Heart right ventricle (tissue), 16 donors: ENCODE results near the gene SMPDL3B. TPM values are rescaled to one million over a fixed set of nuclear protein-coding genes. Genes with fewer than 3 reads are reported as not detected.

ENCODE experiments used
- ATAC-seq, 8 donors: fragments of 200-7000 bp; cut with Tn5 transposase; one replicate each; pipeline ENCODE4 v1.9.1; 2020; ENCODE audit warnings: mild to moderate bottlenecking in 8 of 8, moderate library complexity in 8 of 8, moderate number of reproducible peaks in 1 of 8
- DNase-seq, 2 donors: peaks; one replicate each; pipeline ENCODE4 v3.0.0-alpha.2; 2020
- H3K27ac ChIP-seq, 10 donors: fragments of 200-600 bp; sonication (generic) in 2 of 10; one replicate each; pipeline versions ENCODE4 v1.5.0 to v1.8.0; 2020 to 2022; ENCODE audit warnings: mild to moderate bottlenecking in 3 of 10
- H3K27me3 ChIP-seq, 7 donors: fragments of 200-600 bp; one replicate each; pipeline ENCODE4 v1.8.0; 2021 to 2022; ENCODE audit warnings: mild to moderate bottlenecking in 2 of 7
- H3K36me3 ChIP-seq, 9 donors: fragments of 200-600 bp; sonication (generic) in 1 of 9; one replicate each; pipeline versions ENCODE4 v1.5.0 to v1.8.0; 2020 to 2022; ENCODE audit warnings: mild to moderate bottlenecking in 2 of 9
- H3K4me1 ChIP-seq, 9 donors: fragments of 200-600 bp; sonication (generic) in 1 of 9; one replicate each; pipeline versions ENCODE4 v1.5.0 to v1.8.0; 2020 to 2022; ENCODE audit warnings: mild to moderate bottlenecking in 4 of 9
- H3K4me3 ChIP-seq, 10 donors: fragments of 200-600 bp; sonication (generic) in 2 of 10; one replicate each; pipeline versions ENCODE4 v1.5.0 to v1.8.0; 2020 to 2022; ENCODE audit warnings: mild to moderate bottlenecking in 7 of 10, moderate library complexity in 2 of 10
- H3K9me3 ChIP-seq, 11 donors: fragments of 200-600 bp in 10 of 11; sonication (generic) in 2 of 11; one replicate each; pipeline versions ENCODE4 v1.5.0 to v1.8.0; 2013 to 2022; ENCODE audit warnings: mild to moderate bottlenecking in 2 of 11, control low read depth in 1 of 11, moderate library complexity in 1 of 11
- CTCF ChIP-seq, 9 donors: fragments of 200-600 bp; sonication (generic) in 2 of 9; IDR thresholded peaks; one replicate each; pipeline versions ENCODE4 v1.5.0 to v1.8.0; 2021 to 2022; ENCODE audit warnings: antibody characterized with exemption in 9 of 9, mild to moderate bottlenecking in 5 of 9, moderate library complexity in 1 of 9
- WGBS, 2 donors: extraction: QIAGEN DNeasy Blood & Tissue Kit; methylation state at CpG; one replicate each; pipeline ENCODE4 v1.1.7; 2013; ENCODE audit warnings: inconsistent platforms in 1 of 2; 5-methylcytosine and 5-hydroxymethylcytosine counted together
- intact Hi-C, 10 donors: fragments of 100-400 bp; cut with DNase I; formaldehyde crosslinking; loops; one replicate each; pipeline versions ENCODE4 v1.11.1 to v1.14.2; 2022
- polyA plus RNA-seq, 2 donors: library from polyadenylated mRNA; stranded (reverse); fragments of 200-250 nt; gene quantifications; one replicate each; pipeline ENCODE4 v1.2.3, GENCODE V29; 2013
- total RNA-seq, 10 donors: library from RNA; stranded (reverse); fragmentation: NEBNext Ultra II Directional in 3 of 10; extraction: Animal tissue kit (Norgen Biotek cat#: 25700) in 3 of 10; gene quantifications; one replicate each; pipeline versions ENCODE4 v1.2.1 to v1.2.4, GENCODE V29; 2021 to 2023
- donor health status: Arrhythmogenic right ventricular cardiomyopathy.
- donor health status: ischemic (EF 13 %, LVEDD 7.1; RV severe dilation, severe dysfunction).
- donor health status: healthy with polysubstance abuse.
- donor health status: DM: no; HTN: yes; CAD: no.
- donor health status: DM: no; HTN: no; CAD: no.
- donor health status: ischemic (EF 25% LVEDD 6.9; RV normal size, moderate dysfunction).
- donor health status: ischemic (EF 25% LVEDD 5.7; RV mildly dilated, moderate dysfunction).
- donor health status: healthy.
- donor health status: DM: yes; HTN: yes; CAD: no.
- donor health status: Ischemic cardiomyopathy.
- donor health status: ischemic (EF 35%, LVEDD 5.7; RV mildly dilated, moderate dysfunction).
- donor health status: nonischemic (EF 11% LVEDD 7.7; RV severe dilation, severe dysfunction).
- donor health status: DM: yes; HTN: yes; CAD: no.
- donor health status: PGD.
- donor health status: ischemic (EF 29% LVEDD 5.4; RV normal size, mild dysfunction).
- donor health status: nonischemic (EF 23%, LVEDD 6.1; RV moderate dilation, normal function).

The SMPDL3B gene
- total and polyA plus RNA-seq, 12 donors: 0.04 to 0.83 (median 0.50) TPM; not detected in 8

GRCh38 chr1:27940297-27940696, 5.5 kb downstream of the SMPDL3B start:
- H3K9me3 ChIP-seq: no peaks in the 10 kb centered on the region
- H3K4me3 ChIP-seq: no peak overlapping the region
- peak in 5 of 8 donors; percentile 35 to 51 (median 47) for ATAC-seq
- intact Hi-C loops: loop anchor here in 1 of 10 donors (2.0 kb wide), 1 partner anchor 39 kb away; no protein-coding TSS in a partner anchor
- no peaks in the 10 kb centered on the region for H3K36me3 ChIP-seq
- peak; percentile 30 to 57 for DNase-seq
- H3K27me3 ChIP-seq: peaks cover 0 to 12% (median 5%) of the 10 kb centered on the region in 7 donors
- peak overlapping the region in 1 of 10 donors; percentile 90 for H3K27ac ChIP-seq
- H3K4me1 ChIP-seq: peaks cover 0 to 20% (median 7%) of the 10 kb centered on the region in 9 donors
- peak in 7 of 9 donors; percentile 32 to 49 (median 44) for TF ChIP-seq CTCF (IDR thresholded peaks at IDR 0.05)
- 30 to 47% methylated on average over 6 of the region's 6 CpGs for WGBS, 2 donors

GRCh38 chr1:27940870-27941560, 6.2 kb downstream of the SMPDL3B start:
- WGBS, 2 donors: 87% methylated on average over 9 of the region's 9 CpGs
- peak overlapping the region in 1 of 10 donors; percentile 90 for H3K27ac ChIP-seq
- H3K9me3 ChIP-seq: no peaks in the 10 kb centered on the region
- no peak overlapping the region for H3K4me3 ChIP-seq
- no peaks in the 10 kb centered on the region for H3K36me3 ChIP-seq
- peaks cover 0 to 17% (median 7%) of the 10 kb centered on the region in 9 donors for H3K4me1 ChIP-seq
- no peak for DNase-seq
- H3K27me3 ChIP-seq: peaks cover 0 to 5% (median 1%) of the 10 kb centered on the region in 7 donors
- TF ChIP-seq CTCF (IDR thresholded peaks at IDR 0.05): no peak
- intact Hi-C loops: loop anchor here in 1 of 10 donors (2.0 kb wide), 1 partner anchor 38 kb away; no protein-coding TSS in a partner anchor
- ATAC-seq: no peak

GRCh38 chr1:27941671-27942540, 7.1 kb downstream of the SMPDL3B start:
- DNase-seq (no peak), ATAC-seq (no peak)
- Histone ChIP-seq H3K27me3 (no peaks in the 10 kb centered on the region), H3K4me1 (peaks cover 0 to 17% (median 7%) of the 10 kb centered on the region in 9 donors), H3K36me3 (no peaks in the 10 kb centered on the region), H3K27ac (peak overlapping the region in 1 of 10 donors; percentile 90), H3K4me3 (no peak overlapping the region), H3K9me3 (no peaks in the 10 kb centered on the region)
- intact Hi-C loops: loop anchor here in 2 of 10 donors (2.0 kb wide), 2 partner anchors 37 to 39 kb away; no protein-coding TSS in a partner anchor
- TF ChIP-seq CTCF (IDR thresholded peaks at IDR 0.05): no peak
- WGBS, 2 donors: 82 to 87% methylated on average over 12 of the region's 12 CpGs

GRCh38 chr1:27945020-27945419, 10.2 kb downstream of the SMPDL3B start:
- no peak for DNase-seq
- Histone ChIP-seq H3K9me3 (no peaks in the 10 kb centered on the region), H3K27me3 (no peaks in the 10 kb centered on the region), H3K4me1 (peaks cover 0 to 17% (median 7%) of the 10 kb centered on the region in 9 donors), H3K27ac (peak overlapping the region in 1 of 10 donors; percentile 90), H3K36me3 (no peaks in the 10 kb centered on the region), H3K4me3 (no peak overlapping the region)
- WGBS, 2 donors: 87% methylated on average over 5 of the region's 5 CpGs
- no peak for TF ChIP-seq CTCF (IDR thresholded peaks at IDR 0.05)
- intact Hi-C loops: no loop called here
- ATAC-seq: no peak
